LoVo (cell line): Measurements from ENCODE around the gene DAND5.
A peak's percentile ranks its signal among the peaks of the same experiment; 100 is the strongest.

ENCODE experiments used
- DNase-seq: peaks from one replicate; pipeline ENCODE4 v3.0.0-alpha.2; 2016; ENCODE audit warnings: low spot score

Gene DAND5

GRCh38 chr19:12994701-12995595 lies 25.6 kb downstream of the DAND5 start, which contains the start of gene NFIX:
TSS of gene NFIX (plus strand) at chr19:12995475. CDS start at chr19:12995838, 363 bp downstream.
- peak; percentile 55 for DNase-seq

GRCh38 chr19:12995596-12996405 lies 26.4 kb downstream of the DAND5 start:
- peak; percentile 14 for DNase-seq

- no peak for DNase-seq
These were observed 27.2 kb downstream of the DAND5 start for GRCh38 chr19:12996406-12997094.

GRCh38 chr19:12997179-12997966 lies 28.0 kb downstream of the DAND5 start:
- no peak for DNase-seq

- no peak for DNase-seq
These were observed 28.9 kb downstream of the DAND5 start for GRCh38 chr19:12997967-12998940.

GRCh38 chr19:13001166-13001501 lies 31.8 kb downstream of the DAND5 start:
- no peak for DNase-seq

- DNase-seq: no peak
These were observed 32.3 kb downstream of the DAND5 start for GRCh38 chr19:13001502-13002165.

GRCh38 chr19:13002166-13002898 lies 33.0 kb downstream of the DAND5 start:
- DNase-seq: no peak

GRCh38 chr19:13003081-13003480 lies 33.7 kb downstream of the DAND5 start:
- DNase-seq: no peak

GRCh38 chr19:13004273-13004672 lies 34.9 kb downstream of the DAND5 start:
- DNase-seq: no peak

GRCh38 chr19:13005253-13005652 lies 35.9 kb downstream of the DAND5 start:
- DNase-seq: no peak

- DNase-seq: no peak
These were observed 36.5 kb downstream of the DAND5 start for GRCh38 chr19:13005861-13006370.

- DNase-seq: no peak
These were observed 37.3 kb downstream of the DAND5 start for GRCh38 chr19:13006431-13007281.

- DNase-seq: no peak
These were observed 38.1 kb downstream of the DAND5 start for GRCh38 chr19:13007292-13008045.

GRCh38 chr19:13008926-13009787 lies 39.8 kb downstream of the DAND5 start:
- no peak for DNase-seq
